Neuron (in vitro differentiated cells): ENCODE measurements around the gene CAPN15.
"Not testable (repeated sequence)": the region's sequence is repeated elsewhere in the genome, so short reads cannot be mapped to it uniquely, and the experiment has no call there.

ENCODE experiments used
- H2AFZ ChIP-seq: one replicate; pipeline ENCODE4 v1.6.1; 2013; ENCODE audit warnings: low read depth, mild to moderate bottlenecking, inconsistent platforms, low read length, moderate library complexity
- H3K27me3 ChIP-seq: one replicate; pipeline ENCODE4 v1.6.1; 2013; ENCODE audit warnings: low read length; ENCODE audit not compliant: insufficient read depth
- H3K36me3 ChIP-seq: one replicate; pipeline ENCODE4 v1.6.1; 2013; ENCODE audit warnings: low read length; ENCODE audit not compliant: insufficient read depth
- H3K4me1 ChIP-seq: one replicate; pipeline ENCODE4 v1.6.1; 2013; ENCODE audit warnings: low read length; ENCODE audit not compliant: insufficient read depth
- H3K4me3 ChIP-seq: 2 replicates; pipeline ENCODE4 v1.5.1; 2013; ENCODE audit warnings: mild to moderate bottlenecking, low read length, moderate library complexity
- H3K9me3 ChIP-seq: one replicate; pipeline ENCODE4 v1.6.1; 2013; ENCODE audit warnings: low read length

Gene CAPN15

GRCh38 chr16:497258-497657, 30.3 kb upstream of the CAPN15 start:
- no peak overlapping the region for H2AFZ ChIP-seq
- no peaks in the 10 kb centered on the region for H3K27me3 ChIP-seq
- H3K4me1 ChIP-seq, result no peaks in the 10 kb centered on the region
- H3K4me3 ChIP-seq, result no peak overlapping the region
- no peaks in the 10 kb centered on the region for H3K9me3 ChIP-seq
- peaks cover 56% of the 10 kb centered on the region for H3K36me3 ChIP-seq

GRCh38 chr16:499924-500323, 27.6 kb upstream of the CAPN15 start:
- Histone ChIP-seq H3K27me3 (no peaks in the 10 kb centered on the region), H3K9me3 (no peaks in the 10 kb centered on the region), H3K4me1 (no peaks in the 10 kb centered on the region), H2AFZ (no peak overlapping the region), H3K4me3 (no peak overlapping the region), H3K36me3 (peaks cover 51% of the 10 kb centered on the region)

GRCh38 chr16:500709-501108, 26.8 kb upstream of the CAPN15 start:
- peaks cover 49% of the 10 kb centered on the region for H3K36me3 ChIP-seq
- H3K4me3 ChIP-seq, result no peak overlapping the region
- no peaks in the 10 kb centered on the region for H3K9me3 ChIP-seq
- H3K4me1 ChIP-seq, result no peaks in the 10 kb centered on the region
- H3K27me3 ChIP-seq, result no peaks in the 10 kb centered on the region
- no peak overlapping the region for H2AFZ ChIP-seq

- H3K27me3 ChIP-seq, result no peaks in the 10 kb centered on the region
- H3K4me1 ChIP-seq, result no peaks in the 10 kb centered on the region
- H3K4me3 ChIP-seq, result no peak overlapping the region
- peaks cover 47% of the 10 kb centered on the region for H3K36me3 ChIP-seq
- H3K9me3 ChIP-seq, result no peaks in the 10 kb centered on the region
- no peak overlapping the region for H2AFZ ChIP-seq
Observed at GRCh38 chr16:502179-502943, 25.2 kb upstream of the CAPN15 start.

- Histone ChIP-seq H3K4me1 (no peaks in the 10 kb centered on the region), H3K4me3 (no peak overlapping the region), H3K36me3 (peaks cover 47% of the 10 kb centered on the region), H3K9me3 (no peaks in the 10 kb centered on the region), H3K27me3 (no peaks in the 10 kb centered on the region), H2AFZ (no peak overlapping the region)
Observed at GRCh38 chr16:503150-504071, 24.1 kb upstream of the CAPN15 start.

- Histone ChIP-seq H3K4me1 (no peaks in the 10 kb centered on the region), H3K4me3 (no peak overlapping the region), H3K27me3 (no peaks in the 10 kb centered on the region), H2AFZ (no peak overlapping the region), H3K9me3 (no peaks in the 10 kb centered on the region), H3K36me3 (peaks cover 48% of the 10 kb centered on the region)
Observed at GRCh38 chr16:505479-506245, 21.9 kb upstream of the CAPN15 start.

- no peaks in the 10 kb centered on the region for H3K27me3 ChIP-seq
- no peaks in the 10 kb centered on the region for H3K9me3 ChIP-seq
- peaks cover 49% of the 10 kb centered on the region for H3K36me3 ChIP-seq
- H3K4me1 ChIP-seq, result no peaks in the 10 kb centered on the region
- H3K4me3 ChIP-seq, result no peak overlapping the region
- H2AFZ ChIP-seq, result no peak overlapping the region
Observed at GRCh38 chr16:506246-506546, 21.3 kb upstream of the CAPN15 start.

- H3K36me3 ChIP-seq, result peaks cover 43% of the 10 kb centered on the region
- H3K9me3 ChIP-seq, H3K4me3 ChIP-seq, H2AFZ ChIP-seq, H3K4me1 ChIP-seq, H3K27me3 ChIP-seq: not testable (repeated sequence)
Observed at GRCh38 chr16:507527-507926, 20.0 kb upstream of the CAPN15 start.

GRCh38 chr16:507996-508395, 19.5 kb upstream of the CAPN15 start:
- Histone ChIP-seq H2AFZ (no peak overlapping the region), H3K4me3 (no peak overlapping the region), H3K27me3 (no peaks in the 10 kb centered on the region), H3K9me3 (no peaks in the 10 kb centered on the region), H3K4me1 (no peaks in the 10 kb centered on the region), H3K36me3 (peaks cover 41% of the 10 kb centered on the region)

- H3K36me3 ChIP-seq, result peaks cover 47% of the 10 kb centered on the region
- no peaks in the 10 kb centered on the region for H3K4me1 ChIP-seq
- no peaks in the 10 kb centered on the region for H3K9me3 ChIP-seq
- no peak overlapping the region for H3K4me3 ChIP-seq
- H2AFZ ChIP-seq, result no peak overlapping the region
- H3K27me3 ChIP-seq, result no peaks in the 10 kb centered on the region
Observed at GRCh38 chr16:508884-509736, 18.4 kb upstream of the CAPN15 start.

GRCh38 chr16:510066-510825, 17.3 kb upstream of the CAPN15 start:
- no peaks in the 10 kb centered on the region for H3K27me3 ChIP-seq
- H3K9me3 ChIP-seq, result no peaks in the 10 kb centered on the region
- no peaks in the 10 kb centered on the region for H3K4me1 ChIP-seq
- peaks cover 56% of the 10 kb centered on the region for H3K36me3 ChIP-seq
- no peak overlapping the region for H3K4me3 ChIP-seq
- H2AFZ ChIP-seq, result no peak overlapping the region

- H3K27me3 ChIP-seq, result no peaks in the 10 kb centered on the region
- H3K4me3 ChIP-seq, result no peak overlapping the region
- peaks cover 60% of the 10 kb centered on the region for H3K36me3 ChIP-seq
- H2AFZ ChIP-seq, result no peak overlapping the region
- H3K9me3 ChIP-seq, result no peaks in the 10 kb centered on the region
- H3K4me1 ChIP-seq, result no peaks in the 10 kb centered on the region
Observed at GRCh38 chr16:512802-513201, 14.7 kb upstream of the CAPN15 start.
